GM12892 (cell line): Measurements from ENCODE around the gene VPS35L.

Experiments
- POLR2A ChIP-seq: IDR thresholded peaks from 2 replicates; pipeline ENCODE4 v1.6.1; 2011; ENCODE audit warnings: low read depth, low read length, control low read depth
- POLR2AphosphoS5 ChIP-seq: IDR thresholded peaks from 2 replicates; pipeline ENCODE4 v1.6.1; 2011; ENCODE audit warnings: low read depth, low read length, control low read depth
- TAF1 ChIP-seq: IDR thresholded peaks from 2 replicates; pipeline ENCODE4 v1.6.1; 2011; ENCODE audit warnings: low read depth, mild to moderate bottlenecking, control low read depth, low read length, borderline replicate concordance

DNA sequence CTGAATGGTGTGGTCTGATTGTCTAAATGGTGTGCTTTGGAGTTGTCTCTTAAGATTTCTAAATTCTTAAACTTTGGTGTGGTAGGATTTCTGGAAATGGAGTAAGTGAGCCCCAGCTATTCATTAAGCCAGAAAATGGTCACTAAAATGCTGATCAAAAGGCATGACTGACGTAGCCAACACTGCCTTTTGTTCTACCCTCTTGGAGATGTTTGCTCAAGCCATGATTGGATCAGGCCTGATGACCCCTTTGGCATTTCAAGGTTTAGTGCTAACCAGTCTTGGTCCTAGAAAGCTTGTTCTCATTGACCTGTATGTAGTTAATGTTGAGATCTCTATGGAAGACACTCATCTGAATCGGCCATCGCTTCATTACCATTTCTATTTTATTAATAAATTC, 94.5 kb downstream of the VPS35L start:
- TF ChIP-seq POLR2A = no peak
- TF ChIP-seq POLR2AphosphoS5 = no peak
- TF ChIP-seq TAF1 = no peak
